Kidney tubule cell (primary cell): Measurements from ENCODE around the gene TMEM87B.

ENCODE experiments used
- DNase-seq: peaks from one replicate; pipeline ENCODE4 v3.0.0-alpha.2; 2018; ENCODE audit warnings: low spot score

Gene TMEM87B

GRCh38 chr2:112054847-112055729 is at the start of gene TMEM87B:
TSS of gene TMEM87B (plus strand) at chr2:112055269. CDS start at chr2:112055592, 323 bp downstream.
- peak; percentile 97 for DNase-seq

- no peak for DNase-seq
Observed at GRCh38 chr2:112005406-112006075, 49.5 kb upstream of the TMEM87B start.

- DNase-seq: peak; percentile 43
Observed at GRCh38 chr2:112006076-112006410, 49.0 kb upstream of the TMEM87B start.

GRCh38 chr2:112007493-112007892 is 47.6 kb upstream of the TMEM87B start:
- DNase-seq: no peak

- no peak for DNase-seq
Observed at GRCh38 chr2:112008910-112009485, 46.1 kb upstream of the TMEM87B start.

- DNase-seq: no peak
Observed at GRCh38 chr2:112010751-112011150, 44.3 kb upstream of the TMEM87B start.

- no peak for DNase-seq
Observed at GRCh38 chr2:112012556-112012955, 42.5 kb upstream of the TMEM87B start.

GRCh38 chr2:112018846-112019245 is 36.2 kb upstream of the TMEM87B start:
- DNase-seq: no peak

- no peak for DNase-seq
Observed at GRCh38 chr2:112019569-112019982, 35.5 kb upstream of the TMEM87B start.

GRCh38 chr2:112020561-112020960 is 34.5 kb upstream of the TMEM87B start:
- DNase-seq: no peak

- no peak for DNase-seq
Observed at GRCh38 chr2:112021290-112021689, 33.8 kb upstream of the TMEM87B start.

GRCh38 chr2:112021781-112022231 is 33.3 kb upstream of the TMEM87B start:
- peak; percentile 13 for DNase-seq

- no peak for DNase-seq
Observed at GRCh38 chr2:112023707-112024106, 31.4 kb upstream of the TMEM87B start.

- DNase-seq: no peak
Observed at GRCh38 chr2:112024231-112024630, 30.8 kb upstream of the TMEM87B start.

- DNase-seq: no peak
Observed at GRCh38 chr2:112024896-112025491, 30.1 kb upstream of the TMEM87B start.

- no peak for DNase-seq
Observed at GRCh38 chr2:112026509-112026908, 28.6 kb upstream of the TMEM87B start.

GRCh38 chr2:112027767-112028166 is 27.3 kb upstream of the TMEM87B start:
- DNase-seq: no peak

GRCh38 chr2:112029164-112029563 is 25.9 kb upstream of the TMEM87B start:
- no peak for DNase-seq

GRCh38 chr2:112031473-112032223 is 23.4 kb upstream of the TMEM87B start:
- no peak for DNase-seq

GRCh38 chr2:112032224-112032586 is 22.9 kb upstream of the TMEM87B start:
- no peak for DNase-seq

- peak; percentile 78 for DNase-seq
Observed at GRCh38 chr2:112032689-112033465, 22.2 kb upstream of the TMEM87B start.
